Measurements from ENCODE around the gene IL22RA1. TPM values are rescaled to one million over a fixed set of nuclear protein-coding genes. Genes with fewer than 3 reads are reported as not detected.

Gene IL22RA1
- total and polyA plus RNA-seq, 7 donors = 0.16 to 18.5 (median 7.2) TPM; not detected in 2

DNA sequence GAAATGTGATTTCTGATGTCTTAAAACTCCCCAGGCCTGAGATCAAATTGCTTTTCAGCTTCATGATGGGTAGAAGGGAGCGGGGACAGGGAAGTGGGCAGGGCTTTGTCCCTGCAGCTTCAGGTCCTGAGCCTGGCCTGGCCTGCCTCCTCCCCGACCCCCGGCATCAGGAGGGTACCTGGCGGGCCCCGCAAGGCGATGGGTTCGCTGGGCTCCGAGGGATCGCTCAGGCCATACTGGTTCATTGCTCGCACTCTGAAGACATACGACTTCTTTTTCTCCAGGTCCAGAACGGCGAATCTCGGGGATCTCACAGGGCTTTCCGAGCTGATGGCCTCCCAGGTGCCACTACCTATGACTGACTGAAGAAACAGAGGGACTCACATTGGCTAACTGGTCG, 56.5 kb downstream of the IL22RA1 start:
- H3K36me3 ChIP-seq = no peaks in the 10 kb centered on the region
- WGBS, 2 donors = 95 to 97% methylated on average over 16 of the region's 16 CpGs
- intact Hi-C loops (cut with DNase I) = no loop called here
- no peaks in the 10 kb centered on the region for H3K4me1 ChIP-seq
- no peak overlapping the region for H3K27ac ChIP-seq
- no peak overlapping the region for H3K4me3 ChIP-seq
- DNase-seq = no peak
- no peaks in the 10 kb centered on the region for H3K9me3 ChIP-seq
- TF ChIP-seq, protein P1, sequence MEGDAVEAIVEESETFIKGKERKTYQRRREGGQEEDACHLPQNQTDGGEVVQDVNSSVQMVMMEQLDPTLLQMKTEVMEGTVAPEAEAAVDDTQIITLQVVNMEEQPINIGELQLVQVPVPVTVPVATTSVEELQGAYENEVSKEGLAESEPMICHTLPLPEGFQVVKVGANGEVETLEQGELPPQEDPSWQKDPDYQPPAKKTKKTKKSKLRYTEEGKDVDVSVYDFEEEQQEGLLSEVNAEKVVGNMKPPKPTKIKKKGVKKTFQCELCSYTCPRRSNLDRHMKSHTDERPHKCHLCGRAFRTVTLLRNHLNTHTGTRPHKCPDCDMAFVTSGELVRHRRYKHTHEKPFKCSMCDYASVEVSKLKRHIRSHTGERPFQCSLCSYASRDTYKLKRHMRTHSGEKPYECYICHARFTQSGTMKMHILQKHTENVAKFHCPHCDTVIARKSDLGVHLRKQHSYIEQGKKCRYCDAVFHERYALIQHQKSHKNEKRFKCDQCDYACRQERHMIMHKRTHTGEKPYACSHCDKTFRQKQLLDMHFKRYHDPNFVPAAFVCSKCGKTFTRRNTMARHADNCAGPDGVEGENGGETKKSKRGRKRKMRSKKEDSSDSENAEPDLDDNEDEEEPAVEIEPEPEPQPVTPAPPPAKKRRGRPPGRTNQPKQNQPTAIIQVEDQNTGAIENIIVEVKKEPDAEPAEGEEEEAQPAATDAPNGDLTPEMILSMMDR (IDR thresholded peaks at IDR 0.05) = no peak
- TF ChIP-seq EP300 (IDR thresholded peaks at IDR 0.05) (no peak), POLR2AphosphoS5 (IDR thresholded peaks at IDR 0.05) (no peak), POLR2A (IDR thresholded peaks at IDR 0.05) (no peak)
- no peaks in the 10 kb centered on the region for H3K27me3 ChIP-seq

DNA sequence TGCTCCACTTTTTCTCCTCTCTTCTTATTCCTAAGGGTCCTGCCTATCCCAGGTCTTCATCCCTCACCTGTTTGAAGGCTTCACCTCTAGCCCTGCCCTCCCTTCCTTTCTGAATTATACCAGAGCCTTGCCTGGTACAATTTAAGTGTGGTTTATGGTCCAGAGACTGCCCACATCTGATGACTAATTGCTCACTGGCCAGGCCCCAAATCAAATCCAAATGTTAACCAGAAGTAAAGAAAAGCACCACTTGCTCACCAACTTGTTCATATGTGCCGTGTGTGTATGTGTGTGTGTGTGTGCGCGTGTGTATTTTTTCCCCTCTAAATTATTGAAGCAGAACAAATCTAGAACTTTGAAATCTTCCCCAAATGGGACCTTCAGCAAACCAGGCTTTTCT, 57.4 kb downstream of the IL22RA1 start:
- intact Hi-C loops (cut with DNase I) = no loop called here
- DNase-seq = no peak
- H3K9me3 ChIP-seq = no peaks in the 10 kb centered on the region
- no peaks in the 10 kb centered on the region for H3K4me1 ChIP-seq
- no peak overlapping the region for H3K27ac ChIP-seq
- no peaks in the 10 kb centered on the region for H3K36me3 ChIP-seq
- no peaks in the 10 kb centered on the region for H3K27me3 ChIP-seq
- 64 to 93% methylated on average over 3 of the region's 3 CpGs for WGBS, 2 donors
- no peak overlapping the region for H3K4me3 ChIP-seq
- no peak for TF ChIP-seq POLR2A (IDR thresholded peaks at IDR 0.05)
- no peak for TF ChIP-seq EP300 (IDR thresholded peaks at IDR 0.05)
- no peak for TF ChIP-seq POLR2AphosphoS5 (IDR thresholded peaks at IDR 0.05)
- TF ChIP-seq, protein P1 (IDR thresholded peaks at IDR 0.05) = no peak

DNA sequence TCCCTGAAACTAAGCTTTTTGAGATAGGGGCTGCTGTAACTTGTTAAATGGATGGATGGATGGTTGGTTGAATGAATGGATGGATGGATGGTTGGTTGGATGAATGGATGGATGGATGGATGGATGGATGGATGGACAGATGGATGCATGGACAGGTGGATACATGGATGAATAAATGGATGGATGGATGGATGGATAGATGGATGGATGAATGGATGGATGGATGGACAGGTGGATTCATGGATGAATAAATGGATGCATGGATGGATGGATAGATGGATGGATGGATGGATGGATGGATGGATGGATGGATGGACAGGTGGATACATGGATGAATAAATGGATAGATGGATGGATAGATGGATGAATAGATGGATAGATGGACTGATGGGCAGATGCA, 57.9 kb downstream of the IL22RA1 start:
- H3K27ac ChIP-seq = no peak overlapping the region
- H3K4me1 ChIP-seq = no peaks in the 10 kb centered on the region
- H3K36me3 ChIP-seq = no peaks in the 10 kb centered on the region
- intact Hi-C loops (cut with DNase I) = no loop called here
- no peak overlapping the region for H3K4me3 ChIP-seq
- no peak for DNase-seq
- H3K27me3 ChIP-seq = no peaks in the 10 kb centered on the region
- TF ChIP-seq POLR2AphosphoS5 (IDR thresholded peaks at IDR 0.05) = no peak
- TF ChIP-seq POLR2A (IDR thresholded peaks at IDR 0.05) = no peak
- TF ChIP-seq EP300 (IDR thresholded peaks at IDR 0.05) = no peak
- H3K9me3 ChIP-seq = no peaks in the 10 kb centered on the region

DNA sequence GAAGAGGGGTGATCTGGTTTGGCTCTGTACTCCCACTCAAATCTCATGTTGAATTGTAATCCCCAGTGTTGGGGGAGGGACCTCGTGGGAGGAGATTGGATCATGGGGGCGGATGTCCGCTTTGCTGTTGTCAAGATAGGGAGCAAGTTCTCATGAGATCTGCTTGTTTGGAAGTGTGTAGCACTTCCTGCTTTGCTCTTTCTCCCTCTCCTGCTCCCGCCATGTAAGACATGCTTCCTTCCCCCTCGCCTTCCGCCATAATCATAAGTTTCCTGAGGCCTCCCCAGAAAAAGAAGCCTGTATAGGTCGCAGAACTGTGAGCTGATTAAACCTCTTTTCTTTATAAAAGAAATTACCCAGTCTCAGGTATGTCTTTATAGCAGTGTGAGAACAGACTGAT, 58.9 kb downstream of the IL22RA1 start:
- intact Hi-C loops (cut with DNase I) = no loop called here
- H3K4me3 ChIP-seq = no peak overlapping the region
- no peaks in the 10 kb centered on the region for H3K4me1 ChIP-seq
- no peak overlapping the region for H3K27ac ChIP-seq
- no peaks in the 10 kb centered on the region for H3K36me3 ChIP-seq
- no peak for TF ChIP-seq POLR2AphosphoS5 (IDR thresholded peaks at IDR 0.05)
- TF ChIP-seq, protein P1 (IDR thresholded peaks at IDR 0.05) = no peak
- TF ChIP-seq POLR2A (IDR thresholded peaks at IDR 0.05) = no peak
- no peak for TF ChIP-seq EP300 (IDR thresholded peaks at IDR 0.05)
- WGBS, 2 donors = 83 to 92% methylated on average over 7 of the region's 7 CpGs
- no peak for DNase-seq
- no peaks in the 10 kb centered on the region for H3K9me3 ChIP-seq
- H3K27me3 ChIP-seq = no peaks in the 10 kb centered on the region

DNA sequence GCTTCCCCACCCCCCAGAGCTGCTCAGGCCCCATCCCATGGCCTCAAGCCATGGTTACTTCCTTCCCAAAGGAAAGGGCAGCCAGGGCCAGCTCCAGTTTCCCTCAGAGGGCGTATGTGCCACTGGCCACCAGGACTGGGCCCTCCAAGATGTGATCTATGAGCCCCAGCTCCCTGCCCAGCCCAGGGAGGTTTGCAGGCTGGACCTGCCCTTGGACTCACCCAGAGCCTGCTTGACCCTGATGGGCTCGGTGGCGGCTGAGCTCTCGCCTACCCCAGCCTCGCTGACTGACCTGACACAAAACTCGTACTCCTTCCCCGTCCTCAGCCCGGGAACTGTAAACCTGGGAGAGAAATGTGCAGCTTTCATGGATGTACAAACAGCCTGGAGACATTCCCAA, 60.6 kb downstream of the IL22RA1 start:
- TF ChIP-seq EP300 (IDR thresholded peaks at IDR 0.05) (no peak), POLR2A (IDR thresholded peaks at IDR 0.05) (no peak), POLR2AphosphoS5 (IDR thresholded peaks at IDR 0.05) (no peak)
- TF ChIP-seq, protein P1 (IDR thresholded peaks at IDR 0.05) = no peak
- H3K4me1 ChIP-seq = no peaks in the 10 kb centered on the region
- 83 to 93% methylated on average over 8 of the region's 8 CpGs for WGBS, 2 donors
- no peak overlapping the region for H3K4me3 ChIP-seq
- no peaks in the 10 kb centered on the region for H3K36me3 ChIP-seq
- no peaks in the 10 kb centered on the region for H3K27me3 ChIP-seq
- intact Hi-C loops (cut with DNase I) = no loop called here
- no peaks in the 10 kb centered on the region for H3K9me3 ChIP-seq
- H3K27ac ChIP-seq = no peak overlapping the region
- DNase-seq = no peak
